GM06990 (cell line): ENCODE measurements around the gene PIH1D1.
"Not testable (repeated sequence)": the region's sequence is repeated elsewhere in the genome, so short reads cannot be mapped to it uniquely, and the experiment has no call there.

Source experiments
- DNase-seq: peaks from one replicate; pipeline ENCODE4 v3.0.0-alpha.2; 2011; ENCODE audit not compliant: insufficient read length; ENCODE audit errors: extremely low read depth
- H3K27me3 ChIP-seq: replicated peaks from 2 replicates; pipeline ENCODE4 v1.6.0; 2011; ENCODE audit warnings: low read length; ENCODE audit not compliant: control insufficient read depth, insufficient read depth
- H3K36me3 ChIP-seq: 2 replicates; pipeline ENCODE4 v1.5.1; 2011; ENCODE audit warnings: low read length; ENCODE audit not compliant: control insufficient read depth, insufficient read depth
- H3K4me3 ChIP-seq: replicated peaks from 2 replicates; pipeline ENCODE4 v1.5.1; 2011; ENCODE audit warnings: low read depth, mild to moderate bottlenecking, control low read depth, low read length
- TF ChIP-seq, protein P1 (sequence below): IDR thresholded peaks from 2 replicates; pipeline ENCODE4 v1.5.1; 2011; ENCODE audit warnings: low read length, control low read depth, mild to moderate bottlenecking, inconsistent platforms; ENCODE audit not compliant: insufficient read depth, poor library complexity, severe bottlenecking

Gene PIH1D1

DNA sequence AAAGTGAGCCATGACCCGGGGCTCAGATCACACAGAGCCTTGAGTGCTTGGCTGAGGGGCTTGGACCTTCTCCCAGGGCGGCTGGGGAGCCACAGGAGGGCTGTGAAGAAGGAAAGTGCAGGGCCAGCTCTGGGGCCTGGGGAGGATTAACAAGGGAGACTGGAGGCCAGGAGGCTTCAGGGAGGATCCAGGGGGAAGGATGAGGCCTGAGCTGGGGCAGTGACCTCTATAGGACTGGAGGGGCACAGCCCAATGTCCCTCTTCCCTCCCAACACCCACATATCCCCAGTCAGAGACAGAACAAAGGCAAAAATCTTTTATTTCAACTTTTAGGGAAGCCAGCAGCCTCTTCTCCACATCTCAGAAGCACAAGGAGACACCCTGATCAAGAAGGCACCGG is 5.6 kb downstream of the PIH1D1 start:
- Histone ChIP-seq H3K36me3 (peaks cover 11% of the 10 kb centered on the region), H3K4me3 (no peak overlapping the region), H3K27me3 (peaks cover under 1% of the 10 kb centered on the region; the same call in 1 of the 2 replicates)
- no peak for DNase-seq
- TF ChIP-seq, protein P1, sequence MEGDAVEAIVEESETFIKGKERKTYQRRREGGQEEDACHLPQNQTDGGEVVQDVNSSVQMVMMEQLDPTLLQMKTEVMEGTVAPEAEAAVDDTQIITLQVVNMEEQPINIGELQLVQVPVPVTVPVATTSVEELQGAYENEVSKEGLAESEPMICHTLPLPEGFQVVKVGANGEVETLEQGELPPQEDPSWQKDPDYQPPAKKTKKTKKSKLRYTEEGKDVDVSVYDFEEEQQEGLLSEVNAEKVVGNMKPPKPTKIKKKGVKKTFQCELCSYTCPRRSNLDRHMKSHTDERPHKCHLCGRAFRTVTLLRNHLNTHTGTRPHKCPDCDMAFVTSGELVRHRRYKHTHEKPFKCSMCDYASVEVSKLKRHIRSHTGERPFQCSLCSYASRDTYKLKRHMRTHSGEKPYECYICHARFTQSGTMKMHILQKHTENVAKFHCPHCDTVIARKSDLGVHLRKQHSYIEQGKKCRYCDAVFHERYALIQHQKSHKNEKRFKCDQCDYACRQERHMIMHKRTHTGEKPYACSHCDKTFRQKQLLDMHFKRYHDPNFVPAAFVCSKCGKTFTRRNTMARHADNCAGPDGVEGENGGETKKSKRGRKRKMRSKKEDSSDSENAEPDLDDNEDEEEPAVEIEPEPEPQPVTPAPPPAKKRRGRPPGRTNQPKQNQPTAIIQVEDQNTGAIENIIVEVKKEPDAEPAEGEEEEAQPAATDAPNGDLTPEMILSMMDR, result no peak

DNA sequence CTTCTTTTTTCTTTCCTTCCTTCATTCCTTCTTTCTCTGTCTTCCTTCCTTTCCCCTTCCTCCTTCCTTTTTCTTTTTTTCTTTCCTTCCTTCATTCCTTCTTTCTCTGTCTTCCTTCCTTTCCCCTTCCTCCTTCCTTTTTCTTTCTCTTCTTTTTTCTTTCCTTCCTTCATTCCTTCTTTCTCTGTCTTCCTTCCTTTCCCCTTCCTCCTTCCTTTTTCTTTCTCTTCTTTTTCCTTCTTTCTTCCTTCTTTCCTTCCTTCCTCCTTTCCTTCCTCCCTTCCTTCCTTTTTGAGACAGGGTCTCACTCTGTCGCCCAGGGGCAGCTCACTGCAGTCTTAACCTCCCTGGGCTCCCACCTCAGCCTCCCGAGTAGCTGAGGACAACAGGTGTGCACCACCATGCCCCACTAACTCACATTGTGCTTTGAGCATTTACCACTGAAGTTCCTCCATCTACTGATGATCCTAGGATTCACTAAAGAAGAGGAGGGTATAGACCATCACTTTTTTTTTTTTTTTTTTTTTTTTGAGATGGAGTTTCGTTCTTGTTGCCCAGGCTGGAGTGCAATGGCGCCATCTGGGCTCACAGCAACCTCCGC is 7.4 kb downstream of the PIH1D1 start:
- H3K27me3 ChIP-seq, H3K36me3 ChIP-seq, DNase-seq, H3K4me3 ChIP-seq: not testable (repeated sequence)

DNA sequence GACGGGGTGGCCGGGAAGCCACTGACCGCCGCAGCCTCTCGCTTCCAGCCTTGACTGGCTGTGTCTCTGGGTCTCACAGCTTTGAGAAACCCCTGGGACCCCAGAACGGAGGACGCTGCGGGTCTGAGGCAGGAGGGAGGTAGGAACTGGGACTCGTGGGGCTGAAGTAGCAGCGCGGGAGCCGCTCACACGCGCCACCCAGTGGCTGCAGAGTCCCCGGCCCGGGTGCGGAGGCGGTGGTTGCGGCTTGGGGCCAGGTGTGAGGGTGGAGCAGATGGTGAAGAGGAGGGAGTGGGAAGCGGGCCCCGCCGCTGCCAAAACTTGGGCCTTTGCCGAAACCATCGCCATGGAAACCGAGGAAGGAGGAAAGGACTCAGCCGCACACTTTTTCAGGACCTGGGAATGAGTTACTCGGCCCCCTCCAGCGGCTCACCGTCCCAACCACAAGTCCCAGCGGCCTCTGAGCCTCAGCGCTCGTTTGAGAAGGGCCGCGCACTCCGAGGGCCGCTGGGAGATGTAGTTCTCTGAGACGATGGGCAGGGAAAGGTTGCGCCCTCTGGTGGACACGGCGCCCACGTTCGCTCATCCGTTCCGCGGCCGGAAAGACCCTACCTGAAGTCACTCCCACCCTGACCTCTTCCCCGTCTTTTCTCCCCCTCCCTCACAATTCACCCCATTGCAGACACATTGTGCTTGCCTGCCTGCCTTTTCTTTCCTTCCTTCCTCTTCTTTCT is 8.1 kb downstream of the PIH1D1 start:
- peaks cover 2% of the 10 kb centered on the region; the same call in 1 of the 2 replicates for H3K27me3 ChIP-seq
- H3K4me3 ChIP-seq, result peak overlapping the region; percentile 72
- peaks cover 7% of the 10 kb centered on the region for H3K36me3 ChIP-seq
- peak; percentile 98 for DNase-seq
- TF ChIP-seq, protein P1, result peak; percentile 90

DNA sequence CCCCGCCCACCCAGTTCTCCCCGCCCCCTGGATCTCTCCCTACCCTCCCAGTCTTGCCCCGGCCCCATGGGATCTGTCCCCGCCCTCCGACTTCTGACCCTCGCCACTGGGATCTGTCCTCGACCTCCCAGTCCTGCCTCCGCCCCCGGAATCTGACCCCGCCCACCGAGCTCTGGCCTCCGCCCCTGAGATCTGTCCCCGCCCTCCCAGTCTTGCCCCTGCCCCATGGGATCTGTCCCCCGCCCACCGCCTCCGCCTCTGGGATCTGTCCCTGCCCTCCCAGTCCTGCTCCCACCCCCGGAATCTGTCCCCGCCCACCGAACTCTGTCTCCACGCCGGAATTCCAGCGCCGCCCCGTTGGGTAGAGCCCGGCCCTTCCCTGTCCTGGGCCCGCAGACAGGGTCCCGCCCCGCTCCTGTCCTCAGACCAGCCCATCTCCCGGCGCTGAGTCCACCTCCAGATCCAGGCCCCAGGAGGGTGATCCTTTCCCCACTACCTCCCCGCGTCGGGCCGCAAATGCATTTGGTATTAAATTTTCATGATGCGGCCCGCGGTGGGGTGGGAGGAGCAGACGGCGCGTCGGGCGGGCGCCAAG is 8.7 kb downstream of the PIH1D1 start:
- Histone ChIP-seq H3K4me3 (peak overlapping the region; percentile 72), H3K36me3 (peaks cover 4% of the 10 kb centered on the region), H3K27me3 (peaks cover 2% of the 10 kb centered on the region; the same call in 1 of the 2 replicates)
- TF ChIP-seq, protein P1, result no peak
- DNase-seq, result peak; percentile 69

DNA sequence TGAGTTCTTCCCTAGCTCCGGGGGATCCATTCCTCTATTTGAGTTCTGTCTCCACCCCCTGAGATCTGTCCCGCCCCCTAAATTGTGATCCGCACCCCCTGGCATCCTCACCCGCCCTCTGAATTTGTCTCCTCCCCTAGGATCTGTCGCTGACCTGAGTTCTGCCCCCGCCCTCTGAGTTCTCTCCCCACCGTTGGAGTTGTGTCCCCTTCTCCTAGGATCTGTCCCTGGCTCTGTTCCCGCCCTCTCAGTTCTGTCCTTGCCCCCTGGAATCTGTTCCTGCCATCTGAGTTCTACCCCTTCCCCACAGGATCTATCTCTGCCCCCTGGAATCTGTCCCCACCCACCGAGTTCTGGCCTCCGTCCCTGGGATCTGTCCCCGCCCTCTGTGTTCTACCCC is 9.3 kb downstream of the PIH1D1 start:
- TF ChIP-seq, protein P1, result no peak
- peaks cover 2% of the 10 kb centered on the region; the same call in 1 of the 2 replicates for H3K27me3 ChIP-seq
- peaks cover 4% of the 10 kb centered on the region for H3K36me3 ChIP-seq
- H3K4me3 ChIP-seq, result peak overlapping the region; percentile 72
- DNase-seq, result no peak

DNA sequence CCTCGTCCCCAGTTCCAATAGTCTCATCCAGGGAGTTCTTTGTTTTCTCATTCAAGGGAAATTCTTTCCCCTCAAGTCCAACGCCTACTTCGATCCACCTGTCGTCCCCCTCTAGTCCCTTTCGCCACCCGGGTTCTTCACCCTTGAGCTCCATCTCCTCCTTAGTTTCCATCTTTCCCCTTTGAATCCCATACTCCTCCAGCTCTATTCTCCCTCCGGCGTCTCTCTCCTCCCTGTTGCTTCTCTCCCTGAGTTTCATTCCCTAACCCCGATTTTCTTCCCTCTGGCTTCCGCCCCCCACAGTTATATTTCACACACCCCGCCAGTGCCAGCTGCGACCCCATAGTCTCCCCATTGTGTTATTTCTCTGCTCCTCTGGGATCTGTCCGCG is 9.7 kb downstream of the PIH1D1 start:
- Histone ChIP-seq H3K36me3 (peaks cover 3% of the 10 kb centered on the region), H3K4me3 (no peak overlapping the region), H3K27me3 (peaks cover 2% of the 10 kb centered on the region; the same call in 1 of the 2 replicates)
- TF ChIP-seq, protein P1, result no peak
- no peak for DNase-seq
